Tibial nerve (tissue), 4 donors: ENCODE results near the gene CAMK1D. TPM values are rescaled to one million over a fixed set of nuclear protein-coding genes. Genes with fewer than 3 reads are reported as not detected.

ENCODE experiments used
- DNase-seq, 2 donors: peaks; one replicate each; pipeline ENCODE4 v3.0.0-alpha.2; 2019; ENCODE audit warnings: low spot score in 2 of 2
- H3K27ac ChIP-seq, 4 donors: fragments of 200-600 bp; sonication (generic) in 3 of 4; one replicate each; pipeline ENCODE4 v1.5.1; 2017 to 2019; ENCODE audit warnings: mild to moderate bottlenecking in 1 of 4
- H3K27me3 ChIP-seq, 2 donors: fragments of 200-600 bp; sonication (generic) in 1 of 2; one replicate each; pipeline versions ENCODE4 v1.5.1 to v1.6.0; 2017 to 2019
- H3K36me3 ChIP-seq, 3 donors: fragments of 200-600 bp; sonication (generic); one replicate each; pipeline ENCODE4 v1.5.1; 2018 to 2019
- H3K4me1 ChIP-seq, 4 donors: fragments of 200-600 bp; sonication (generic) in 3 of 4; one replicate each; pipeline ENCODE4 v1.5.1; 2017 to 2019
- H3K4me3 ChIP-seq, 4 donors: fragments of 200-600 bp; sonication (generic) in 3 of 4; one replicate each; pipeline ENCODE4 v1.5.1; 2017 to 2019; ENCODE audit warnings: mild to moderate bottlenecking in 1 of 4, moderate library complexity in 1 of 4
- H3K9me3 ChIP-seq, 4 donors: fragments of 200-600 bp; sonication (generic) in 3 of 4; one replicate each; pipeline ENCODE4 v1.5.1; 2017 to 2019
- EP300 ChIP-seq, 2 donors: sonication (generic); formaldehyde crosslinking; IDR thresholded peaks; one replicate each; pipeline ENCODE4 v1.6.1; 2017; ENCODE audit warnings: antibody characterized with exemption in 2 of 2, mild to moderate bottlenecking in 1 of 2
- POLR2A ChIP-seq, 2 donors: fragments of 450-650 bp; IDR thresholded peaks; one replicate each; pipeline ENCODE4 v1.6.1; 2017; ENCODE audit warnings: antibody characterized with exemption in 2 of 2, mild to moderate bottlenecking in 2 of 2, moderate library complexity in 2 of 2
- WGBS, 2 donors: methylation state at CpG; one replicate each; pipeline ENCODE4 v1.1.5; 2018; 5-methylcytosine and 5-hydroxymethylcytosine counted together
- total RNA-seq, 4 donors: library from RNA; depleted of rRNA; stranded (reverse); fragments of >200 nt; gene quantifications; one replicate each; pipeline ENCODE4 v1.1.0, GENCODE V29; 2016
- TF ChIP-seq, protein P1 (sequence below), 5 experiments: fragments of 200-600 bp in 3 of 5; fragments of 450-650 bp in 2 of 5; sonication (generic) in 3 of 5; IDR thresholded peaks; one replicate each; pipeline ENCODE4 v1.5.1; 2016 to 2019; ENCODE audit warnings: antibody characterized with exemption in 5 of 5, mild to moderate bottlenecking in 3 of 5, moderate library complexity in 2 of 5

Gene CAMK1D
- total RNA-seq, 4 donors from 2014 or later = 6.9 to 20.5 (median 17.2) TPM

GRCh38 chr10:12589791-12590190 lies 240.4 kb downstream of the CAMK1D start:
- Histone ChIP-seq H3K27ac (no peak overlapping the region), H3K4me1 (no peaks in the 10 kb centered on the region), H3K9me3 (peaks cover 0 to 4% (median 0%) of the 10 kb centered on the region in 4 donors), H3K27me3 (no peaks in the 10 kb centered on the region), H3K4me3 (no peak overlapping the region), H3K36me3 (no peaks in the 10 kb centered on the region)
- DNase-seq = no peak
- TF ChIP-seq POLR2A (IDR thresholded peaks at IDR 0.05) (no peak), EP300 (IDR thresholded peaks at IDR 0.05) (no peak)
- TF ChIP-seq, protein P1, sequence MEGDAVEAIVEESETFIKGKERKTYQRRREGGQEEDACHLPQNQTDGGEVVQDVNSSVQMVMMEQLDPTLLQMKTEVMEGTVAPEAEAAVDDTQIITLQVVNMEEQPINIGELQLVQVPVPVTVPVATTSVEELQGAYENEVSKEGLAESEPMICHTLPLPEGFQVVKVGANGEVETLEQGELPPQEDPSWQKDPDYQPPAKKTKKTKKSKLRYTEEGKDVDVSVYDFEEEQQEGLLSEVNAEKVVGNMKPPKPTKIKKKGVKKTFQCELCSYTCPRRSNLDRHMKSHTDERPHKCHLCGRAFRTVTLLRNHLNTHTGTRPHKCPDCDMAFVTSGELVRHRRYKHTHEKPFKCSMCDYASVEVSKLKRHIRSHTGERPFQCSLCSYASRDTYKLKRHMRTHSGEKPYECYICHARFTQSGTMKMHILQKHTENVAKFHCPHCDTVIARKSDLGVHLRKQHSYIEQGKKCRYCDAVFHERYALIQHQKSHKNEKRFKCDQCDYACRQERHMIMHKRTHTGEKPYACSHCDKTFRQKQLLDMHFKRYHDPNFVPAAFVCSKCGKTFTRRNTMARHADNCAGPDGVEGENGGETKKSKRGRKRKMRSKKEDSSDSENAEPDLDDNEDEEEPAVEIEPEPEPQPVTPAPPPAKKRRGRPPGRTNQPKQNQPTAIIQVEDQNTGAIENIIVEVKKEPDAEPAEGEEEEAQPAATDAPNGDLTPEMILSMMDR (IDR thresholded peaks at IDR 0.05) = no peak
- 78 to 84% methylated on average over 4 of the region's 4 CpGs for WGBS, 2 donors

DNA sequence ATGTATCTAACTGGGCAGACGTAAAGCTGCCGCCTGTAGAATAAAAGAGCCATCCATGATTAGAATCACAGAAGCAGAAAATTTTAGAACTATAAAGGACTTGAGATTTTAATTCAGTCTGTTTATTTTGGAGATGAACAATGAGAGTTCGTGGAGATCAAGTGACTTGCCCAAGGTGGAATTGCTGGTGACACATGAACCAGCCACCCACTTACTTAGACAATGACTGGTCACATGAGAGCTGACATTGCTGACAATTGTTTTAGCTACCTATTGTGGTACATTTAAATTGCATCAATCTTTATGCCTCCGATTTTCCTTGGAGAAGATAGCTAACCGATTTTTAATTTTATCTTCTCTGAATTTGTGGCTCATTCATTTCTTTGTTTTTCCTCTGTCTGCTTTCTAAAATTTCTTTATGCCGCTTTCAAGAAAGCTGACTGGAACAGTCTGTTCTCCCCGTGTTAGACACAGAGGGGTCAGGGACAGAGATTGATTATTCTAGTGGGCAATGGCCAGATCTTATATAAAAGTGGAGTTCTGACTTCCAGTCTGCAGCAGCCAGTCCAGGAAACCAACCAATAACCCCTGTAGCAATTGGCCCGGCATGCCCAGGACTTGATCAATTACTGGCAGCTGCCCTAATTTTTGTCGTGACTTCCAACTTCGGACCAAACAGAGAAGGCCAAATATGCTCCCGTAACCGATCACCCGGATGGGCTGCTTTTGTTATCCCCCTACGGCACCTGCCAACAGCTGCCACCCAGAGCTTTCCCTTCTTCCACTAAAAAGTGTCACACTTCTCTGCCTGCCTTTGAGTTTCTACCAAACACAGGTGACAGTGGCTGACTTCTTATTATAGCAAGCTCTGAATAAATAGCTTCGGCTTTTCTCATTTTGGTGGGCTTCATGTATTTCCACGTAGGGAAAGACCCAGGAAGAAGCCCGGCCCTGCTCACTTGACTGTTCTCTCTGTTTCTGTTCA lies 241.6 kb downstream of the CAMK1D start:
- no peak overlapping the region for H3K4me3 ChIP-seq
- no peak overlapping the region for H3K27ac ChIP-seq
- H3K4me1 ChIP-seq = no peaks in the 10 kb centered on the region
- H3K9me3 ChIP-seq = no peaks in the 10 kb centered on the region
- no peaks in the 10 kb centered on the region for H3K27me3 ChIP-seq
- TF ChIP-seq, protein P1 (IDR thresholded peaks at IDR 0.05) = no peak
- TF ChIP-seq EP300 (IDR thresholded peaks at IDR 0.05) (no peak), POLR2A (IDR thresholded peaks at IDR 0.05) (no peak)
- no peaks in the 10 kb centered on the region for H3K36me3 ChIP-seq
- WGBS, 2 donors = 84 to 89% methylated on average over 17 of the region's 17 CpGs
- DNase-seq = no peak

DNA sequence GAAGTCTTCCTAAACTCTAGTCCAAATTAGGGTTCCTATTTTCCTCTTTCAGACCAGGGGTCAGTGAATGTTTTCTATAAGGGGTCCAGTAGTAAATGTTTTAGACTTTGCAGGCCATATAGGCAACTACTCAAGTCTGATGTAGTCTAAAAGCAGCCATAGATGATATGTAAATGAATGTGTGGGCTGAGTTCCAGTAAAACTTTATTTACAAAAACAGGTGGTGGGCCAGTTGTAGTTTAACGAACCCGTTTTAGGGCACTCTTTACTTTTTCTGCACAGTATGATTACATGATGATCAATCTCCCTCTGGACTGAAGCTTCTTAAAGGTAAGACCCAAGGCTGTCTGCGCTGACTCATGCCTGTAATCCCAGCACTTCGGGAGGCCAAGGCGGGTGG lies 243.6 kb downstream of the CAMK1D start:
- 94 to 96% methylated on average over 5 of the region's 5 CpGs for WGBS, 2 donors
- no peak overlapping the region for H3K27ac ChIP-seq
- H3K36me3 ChIP-seq = no peaks in the 10 kb centered on the region
- no peak for TF ChIP-seq EP300 (IDR thresholded peaks at IDR 0.05)
- TF ChIP-seq, protein P1 (IDR thresholded peaks at IDR 0.05) = no peak
- no peak for TF ChIP-seq POLR2A (IDR thresholded peaks at IDR 0.05)
- no peaks in the 10 kb centered on the region for H3K4me1 ChIP-seq
- H3K27me3 ChIP-seq = no peaks in the 10 kb centered on the region
- no peaks in the 10 kb centered on the region for H3K9me3 ChIP-seq
- no peak for DNase-seq
- H3K4me3 ChIP-seq = no peak overlapping the region

- WGBS, 2 donors = 57 to 62% methylated on average over 8 of the region's 8 CpGs
- Histone ChIP-seq H3K27ac (no peak overlapping the region), H3K36me3 (no peaks in the 10 kb centered on the region), H3K4me3 (no peak overlapping the region), H3K9me3 (no peaks in the 10 kb centered on the region), H3K27me3 (no peaks in the 10 kb centered on the region), H3K4me1 (no peaks in the 10 kb centered on the region)
- DNase-seq = no peak
- no peak for TF ChIP-seq POLR2A (IDR thresholded peaks at IDR 0.05)
- TF ChIP-seq EP300 (IDR thresholded peaks at IDR 0.05) = no peak
- TF ChIP-seq, protein P1 (IDR thresholded peaks at IDR 0.05) = no peak
Measured at GRCh38 chr10:12594448-12594944, 245.1 kb downstream of the CAMK1D start.

DNA sequence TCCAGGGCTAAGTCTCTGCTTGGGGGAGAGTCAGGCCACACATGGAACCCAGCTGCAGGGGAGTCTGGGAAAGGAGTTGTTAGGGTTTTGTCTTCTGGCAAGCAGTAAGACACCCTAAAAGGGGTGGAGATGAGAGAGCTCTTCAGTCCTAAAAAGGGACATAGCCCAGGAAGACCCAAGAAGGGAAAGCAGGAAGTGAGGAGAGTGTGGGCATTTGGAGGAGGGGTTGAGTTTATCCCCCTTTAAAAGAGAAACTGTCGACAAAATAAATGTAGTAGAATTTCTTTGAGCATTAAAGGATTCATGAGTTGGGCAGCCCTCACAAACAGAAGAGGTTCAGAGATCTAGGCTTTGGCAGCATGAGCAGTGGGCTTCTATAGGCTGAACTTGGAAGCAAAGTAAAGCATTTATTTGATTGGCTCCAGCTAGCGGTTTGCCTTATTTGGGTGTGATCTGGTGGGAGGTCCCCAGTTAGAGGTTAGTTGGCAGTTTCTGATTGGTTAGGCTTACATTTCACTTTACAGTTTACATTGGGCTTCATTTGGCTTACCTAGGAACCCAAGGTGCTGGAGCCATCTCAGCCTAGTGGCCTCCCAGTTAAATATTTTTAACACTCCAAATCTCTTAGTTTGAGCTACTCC lies 246.7 kb downstream of the CAMK1D start:
- H3K4me3 ChIP-seq = no peak overlapping the region
- DNase-seq = no peak
- no peaks in the 10 kb centered on the region for H3K36me3 ChIP-seq
- H3K9me3 ChIP-seq = no peaks in the 10 kb centered on the region
- H3K27ac ChIP-seq = no peak overlapping the region
- TF ChIP-seq, protein P1 (IDR thresholded peaks at IDR 0.05) = no peak
- no peak for TF ChIP-seq POLR2A (IDR thresholded peaks at IDR 0.05)
- no peak for TF ChIP-seq EP300 (IDR thresholded peaks at IDR 0.05)
- H3K27me3 ChIP-seq = no peaks in the 10 kb centered on the region
- no peaks in the 10 kb centered on the region for H3K4me1 ChIP-seq
- WGBS, 2 donors = 89 to 94% methylated on average over 2 of the region's 2 CpGs
